Measurements from ENCODE around the gene TBL2. TPM values are rescaled to one million over a fixed set of nuclear protein-coding genes. Genes with fewer than 3 reads are reported as not detected.
A peak's percentile ranks its signal among the peaks of the same experiment; 100 is the strongest.
"Not testable (repeated sequence)": the region's sequence is repeated elsewhere in the genome, so short reads cannot be mapped to it uniquely, and the experiment has no call there.

The TBL2 gene
- total RNA-seq, 1 donor from 2014 or later, result 29.0 TPM

- Histone ChIP-seq H3K9me3 (no peaks in the 10 kb centered on the region), H3K36me3 (peaks cover 0 to 25% of the 10 kb centered on the region in 2 donors), H3K4me3 (no peak overlapping the region), H3K27ac (no peak overlapping the region), H3K27me3 (no peaks in the 10 kb centered on the region), H3K4me1 (no peaks in the 10 kb centered on the region)
- no peak for TF ChIP-seq CTCF (IDR thresholded peaks at IDR 0.05)
- DNase-seq (ENCODE audit: extremely low spot score in 2 of 2), result no peak
- intact Hi-C loops (cut with DNase I), result no loop called here
Measured at GRCh38 chr7:73567140-73567539, 11.2 kb downstream of the TBL2 start.

- DNase-seq (ENCODE audit: extremely low spot score in 2 of 2); H3K4me3 ChIP-seq; H3K9me3 ChIP-seq; H3K27me3 ChIP-seq; H3K27ac ChIP-seq; H3K4me1 ChIP-seq; intact Hi-C loops (cut with DNase I): not testable (repeated sequence)
- peaks cover 0 to 18% of the 10 kb centered on the region in 2 donors for H3K36me3 ChIP-seq
Measured at GRCh38 chr7:73566431-73566830, 11.9 kb downstream of the TBL2 start.

- peaks cover 0 to 12% of the 10 kb centered on the region in 2 donors for H3K36me3 ChIP-seq
- H3K4me3 ChIP-seq, result no peak overlapping the region
- H3K27ac ChIP-seq, result no peak overlapping the region
- no peaks in the 10 kb centered on the region for H3K9me3 ChIP-seq
- no peaks in the 10 kb centered on the region for H3K4me1 ChIP-seq
- no peaks in the 10 kb centered on the region for H3K27me3 ChIP-seq
- no peak for DNase-seq (ENCODE audit: extremely low spot score in 2 of 2)
- no peak for TF ChIP-seq CTCF (IDR thresholded peaks at IDR 0.05)
- intact Hi-C loops (cut with DNase I), result no loop called here
Measured at GRCh38 chr7:73565675-73566340, 12.6 kb downstream of the TBL2 start.

GRCh38 chr7:73560109-73560835 lies 18.1 kb downstream of the TBL2 start:
- Histone ChIP-seq H3K27ac (no peak overlapping the region), H3K9me3 (no peaks in the 10 kb centered on the region), H3K27me3 (no peaks in the 10 kb centered on the region), H3K4me3 (no peak overlapping the region), H3K4me1 (peaks cover 14% of the 10 kb centered on the region), H3K36me3 (no peaks in the 10 kb centered on the region)
- no peak for DNase-seq (ENCODE audit: extremely low spot score in 2 of 2)
- intact Hi-C loops (cut with DNase I), result no loop called here
- TF ChIP-seq CTCF (IDR thresholded peaks at IDR 0.05), result no peak
- TF ChIP-seq POLR2A (IDR thresholded peaks at IDR 0.05), result no peak
- TF ChIP-seq POLR2AphosphoS5 (IDR thresholded peaks at IDR 0.05; ENCODE audit: insufficient read depth in 1 of 2, low read depth in 1 of 2), result no peak

- TF ChIP-seq POLR2A (IDR thresholded peaks at IDR 0.05) (peak in 1 of 2 donors; percentile 45), CTCF (IDR thresholded peaks at IDR 0.05) (no peak), POLR2AphosphoS5 (IDR thresholded peaks at IDR 0.05; ENCODE audit: insufficient read depth in 1 of 2, low read depth in 1 of 2) (peak in 1 of 2 donors; percentile 59)
- Histone ChIP-seq H3K27me3 (no peaks in the 10 kb centered on the region), H3K9me3 (no peaks in the 10 kb centered on the region), H3K36me3 (peaks cover 0 to 9% of the 10 kb centered on the region in 2 donors), H3K4me1 (peaks cover 24% of the 10 kb centered on the region), H3K4me3 (peak within 1 kb of the TSS; percentile 73 to 95), H3K27ac (peak within 1 kb of the TSS; percentile 99)
- DNase-seq (ENCODE audit: extremely low spot score in 2 of 2), result peak in 1 of 2 donors; percentile 89
- intact Hi-C loops (cut with DNase I), result loop anchor here (5.0 kb wide), 1 partner anchor 35 kb away; the partner anchor contains the start of gene BAZ1B
Measured at GRCh38 chr7:73557397-73558257, 20.8 kb downstream of the TBL2 start, which contains the start of gene BCL7B. Gene BCL7B (minus strand): TSS chr7:73557690. CDS start chr7:73557578, 112 bp downstream.
